Activated T-cell treated with anti-CD3 and anti-CD28 coated beads, Interleukin-2, amount 50 U/mL, for 72 hours (primary cell): ENCODE measurements around the gene DNM2. TPM values are rescaled to one million over a fixed set of nuclear protein-coding genes. Genes with fewer than 3 reads are reported as not detected.
A peak's percentile ranks its signal among the peaks of the same experiment; 100 is the strongest.

Experiments
- ATAC-seq, 2 donors: fragments of 150-1000 bp; cut with Tn5 transposase; replicated peaks in 1 of 2; 2 replicates each; pipeline ENCODE4 v1.10.0; 2021; ENCODE audit warnings: moderate library complexity in 2 of 2, mild to moderate bottlenecking in 1 of 2
- DNase-seq, 2 donors: peaks; one replicate each; pipeline ENCODE4 v3.0.0; 2021 to 2022; ENCODE audit warnings: mixed read lengths in 1 of 2
- H3K27ac Mint-ChIP-seq: one replicate; pipeline ENCODE4 v1.8.0; 2022; ENCODE audit warnings: mild to moderate bottlenecking, moderate library complexity, mixed read lengths
- H3K27me3 Mint-ChIP-seq: one replicate; pipeline ENCODE4 v1.8.0; 2022; ENCODE audit warnings: low read depth, mixed read lengths
- H3K36me3 Mint-ChIP-seq, 2 donors: one replicate each; pipeline ENCODE4 v1.8.0; 2022; ENCODE audit warnings: mixed read lengths in 2 of 2, mild to moderate bottlenecking in 1 of 2; ENCODE audit not compliant: insufficient read depth in 2 of 2
- H3K4me1 Mint-ChIP-seq: one replicate; pipeline ENCODE4 v1.8.0; 2022; ENCODE audit warnings: low read depth, mixed read lengths
- H3K4me3 Mint-ChIP-seq, 2 donors: one replicate each; pipeline ENCODE4 v1.8.0; 2022; ENCODE audit warnings: mild to moderate bottlenecking in 2 of 2, mixed read lengths in 2 of 2, moderate library complexity in 2 of 2
- H3K9me3 Mint-ChIP-seq, 2 donors: one replicate each; pipeline ENCODE4 v1.8.0; 2022; ENCODE audit warnings: mixed read lengths in 2 of 2
- total RNA-seq, 2 donors: library from RNA; stranded (reverse); gene quantifications; one replicate each; pipeline ENCODE4 v1.2.3, GENCODE V29; 2022

DNM2 gene
- total RNA-seq, 2 donors from 2014 or later, result 241 to 266 TPM

GRCh38 chr19:10796653-10797052 lies 78.8 kb downstream of the DNM2 start:
- Mint-ChIP-seq H3K4me1 (peaks cover 34% of the 10 kb centered on the region), H3K36me3 (peaks cover 2 to 19% of the 10 kb centered on the region in 2 donors), H3K4me3 (peak overlapping the region; percentile 89 to 90), H3K27me3 (no peaks in the 10 kb centered on the region), H3K27ac (peak overlapping the region; percentile 95), H3K9me3 (no peaks in the 10 kb centered on the region)
- ATAC-seq (no peak), DNase-seq (no peak)

GRCh38 chr19:10797078-10797477 lies 79.2 kb downstream of the DNM2 start:
- H3K27ac Mint-ChIP-seq, result peak overlapping the region; percentile 95
- peaks cover 34% of the 10 kb centered on the region for H3K4me1 Mint-ChIP-seq
- peak; percentile 36 to 47 for ATAC-seq
- DNase-seq, result peak in 1 of 2 donors; percentile 54
- H3K36me3 Mint-ChIP-seq, result peaks cover 3 to 18% of the 10 kb centered on the region in 2 donors
- H3K9me3 Mint-ChIP-seq, result no peaks in the 10 kb centered on the region
- peak overlapping the region; percentile 89 to 90 for H3K4me3 Mint-ChIP-seq
- H3K27me3 Mint-ChIP-seq, result no peaks in the 10 kb centered on the region

GRCh38 chr19:10797541-10798256 lies 79.8 kb downstream of the DNM2 start:
- Mint-ChIP-seq H3K4me1 (peaks cover 34% of the 10 kb centered on the region), H3K27me3 (no peaks in the 10 kb centered on the region), H3K27ac (peak overlapping the region; percentile 95)

GRCh38 chr19:10800488-10800887 lies 82.6 kb downstream of the DNM2 start:
- Mint-ChIP-seq H3K36me3 (peaks cover 11 to 22% of the 10 kb centered on the region in 2 donors), H3K9me3 (no peaks in the 10 kb centered on the region), H3K4me3 (peak overlapping the region in 1 of 2 donors; percentile 61), H3K27ac (peak overlapping the region; percentile 94), H3K4me1 (peaks cover 34% of the 10 kb centered on the region), H3K27me3 (no peaks in the 10 kb centered on the region)
- no peak for DNase-seq
- ATAC-seq, result no peak

More at GRCh38 chr19:10797541-10798256, 79.8 kb downstream of the DNM2 start:
- Mint-ChIP-seq H3K9me3 (no peaks in the 10 kb centered on the region), H3K36me3 (peaks cover 4 to 17% of the 10 kb centered on the region in 2 donors), H3K4me3 (peak overlapping the region; percentile 89 to 90)
- ATAC-seq (peak; percentile 93 to 95), DNase-seq (peak; percentile 94)

- H3K36me3 Mint-ChIP-seq, result peaks cover 9 to 19% of the 10 kb centered on the region in 2 donors
- no peak overlapping the region for H3K4me3 Mint-ChIP-seq
- DNase-seq (no peak), ATAC-seq (no peak)
- no peaks in the 10 kb centered on the region for H3K9me3 Mint-ChIP-seq
- H3K27me3 Mint-ChIP-seq, result no peaks in the 10 kb centered on the region
- H3K4me1 Mint-ChIP-seq, result peaks cover 27% of the 10 kb centered on the region
- no peak overlapping the region for H3K27ac Mint-ChIP-seq
These were observed 84.6 kb downstream of the DNM2 start for GRCh38 chr19:10802479-10802878.

DNA sequence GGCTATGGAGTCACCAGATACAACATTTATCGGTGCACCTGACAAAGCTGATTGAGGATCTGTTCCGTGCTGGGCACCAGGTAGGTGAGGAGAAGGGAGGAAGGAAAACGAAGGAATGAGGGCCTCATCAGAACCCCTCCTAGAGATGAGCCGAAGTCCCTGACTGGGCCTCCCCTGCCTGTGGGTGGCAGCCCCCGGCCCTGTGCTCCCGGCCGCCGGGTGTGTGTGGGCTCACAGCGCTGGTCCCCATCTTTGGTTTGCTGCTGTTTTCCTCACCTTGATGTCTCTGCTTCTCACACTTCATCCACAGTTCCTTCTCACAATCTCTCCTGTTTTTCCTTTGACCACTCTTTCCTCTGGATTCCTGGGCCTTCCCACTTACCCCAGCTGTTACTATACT lies 85.4 kb downstream of the DNM2 start:
- peaks cover 0 to under 1% of the 10 kb centered on the region in 2 donors for H3K9me3 Mint-ChIP-seq
- H3K27me3 Mint-ChIP-seq, result no peaks in the 10 kb centered on the region
- no peak overlapping the region for H3K4me3 Mint-ChIP-seq
- H3K4me1 Mint-ChIP-seq, result peaks cover 24% of the 10 kb centered on the region
- H3K27ac Mint-ChIP-seq, result no peak overlapping the region
- no peak for ATAC-seq
- no peak for DNase-seq
- peaks cover 9 to 21% of the 10 kb centered on the region in 2 donors for H3K36me3 Mint-ChIP-seq

- Mint-ChIP-seq H3K9me3 (peaks cover 0 to 6% of the 10 kb centered on the region in 2 donors), H3K27me3 (no peaks in the 10 kb centered on the region), H3K27ac (peak overlapping the region; percentile 34), H3K4me1 (peaks cover 21% of the 10 kb centered on the region), H3K4me3 (no peak overlapping the region), H3K36me3 (peaks cover 18 to 28% of the 10 kb centered on the region in 2 donors)
- DNase-seq (no peak), ATAC-seq (no peak)
These were observed 87.3 kb downstream of the DNM2 start for GRCh38 chr19:10805065-10805757.

- peaks cover 19% of the 10 kb centered on the region for H3K4me1 Mint-ChIP-seq
- ATAC-seq (no peak), DNase-seq (no peak)
- H3K4me3 Mint-ChIP-seq, result no peak overlapping the region
- peaks cover 0 to 6% of the 10 kb centered on the region in 2 donors for H3K9me3 Mint-ChIP-seq
- peaks cover 18 to 28% of the 10 kb centered on the region in 2 donors for H3K36me3 Mint-ChIP-seq
- no peaks in the 10 kb centered on the region for H3K27me3 Mint-ChIP-seq
- no peak overlapping the region for H3K27ac Mint-ChIP-seq
These were observed 87.9 kb downstream of the DNM2 start for GRCh38 chr19:10805758-10806247.

DNA sequence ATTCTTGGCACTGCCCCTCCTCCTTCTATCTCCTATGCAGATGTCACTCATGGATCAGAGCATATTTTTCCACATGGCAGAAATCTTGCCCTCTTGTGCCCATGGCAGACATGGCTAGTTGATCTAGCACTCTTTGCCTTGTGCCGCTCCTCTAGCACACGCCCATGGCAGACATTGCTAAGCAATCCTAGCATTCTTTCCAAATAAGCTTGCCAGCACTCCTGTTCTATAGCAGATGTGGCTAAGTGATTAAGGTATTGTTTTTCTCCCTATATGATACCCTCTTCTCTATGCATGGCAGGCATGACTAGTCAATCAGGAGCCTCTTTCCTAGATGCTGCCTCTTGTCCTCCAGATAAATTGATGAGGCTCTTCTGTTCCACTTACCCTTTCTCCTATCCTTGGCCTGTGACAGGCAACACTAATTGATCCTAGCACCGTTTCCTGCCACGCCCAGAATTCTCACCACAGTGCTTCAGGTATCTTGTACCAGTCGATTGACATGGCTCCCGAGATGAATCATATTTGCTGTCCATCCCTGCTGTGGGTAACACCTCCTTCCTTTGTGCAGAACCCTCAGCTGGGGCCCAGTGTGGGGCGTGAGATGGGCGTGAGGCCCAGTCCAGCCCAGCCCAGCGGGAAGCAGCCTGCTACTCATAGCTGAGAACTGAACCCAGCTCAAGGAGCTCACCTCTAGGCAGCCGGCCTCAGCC lies 91.2 kb downstream of the DNM2 start:
- peak overlapping the region; percentile 29 for H3K27ac Mint-ChIP-seq
- peak overlapping the region; percentile 10 to 22 for H3K4me3 Mint-ChIP-seq
- no peaks in the 10 kb centered on the region for H3K27me3 Mint-ChIP-seq
- peaks cover 16 to 24% of the 10 kb centered on the region in 2 donors for H3K36me3 Mint-ChIP-seq
- ATAC-seq (peak; percentile 57 to 78), DNase-seq (peak; percentile 46 to 66)
- H3K4me1 Mint-ChIP-seq, result peaks cover 38% of the 10 kb centered on the region
- peaks cover 0 to 6% of the 10 kb centered on the region in 2 donors for H3K9me3 Mint-ChIP-seq

DNA sequence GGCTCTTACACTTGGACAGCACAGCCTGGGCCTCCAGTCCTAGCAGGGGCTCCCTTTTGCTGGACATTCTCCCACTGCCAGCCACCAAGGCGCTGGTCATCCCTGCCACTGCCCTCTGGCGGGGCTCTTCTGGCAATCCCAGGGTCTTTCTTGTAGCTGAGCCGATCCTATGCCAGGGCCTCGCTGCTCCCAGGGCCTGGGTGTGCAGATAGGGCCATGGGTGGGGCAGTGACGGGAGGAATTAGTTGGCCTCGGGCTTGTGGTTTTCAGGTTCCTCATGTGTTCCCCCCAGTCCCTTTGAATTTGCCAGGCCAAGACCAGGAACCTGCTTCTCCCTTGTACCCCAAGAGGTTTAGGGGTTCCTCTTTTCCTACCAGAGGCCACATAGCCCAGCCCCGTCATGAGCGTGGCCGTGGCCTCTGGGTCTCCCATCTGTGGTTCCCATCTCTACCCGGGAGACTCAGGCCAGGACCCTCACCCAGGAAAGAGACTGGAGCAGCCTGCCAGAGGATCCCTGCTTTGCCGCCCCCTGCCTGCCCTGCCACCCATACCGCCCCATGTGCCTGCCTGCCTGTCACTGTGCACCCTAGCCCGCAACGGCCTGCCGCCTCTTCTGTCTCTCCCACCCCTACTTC lies 91.9 kb downstream of the DNM2 start:
- DNase-seq, result no peak
- peaks cover 0 to 6% of the 10 kb centered on the region in 2 donors for H3K9me3 Mint-ChIP-seq
- no peak overlapping the region for H3K4me3 Mint-ChIP-seq
- peaks cover 38% of the 10 kb centered on the region for H3K4me1 Mint-ChIP-seq
- H3K36me3 Mint-ChIP-seq, result peaks cover 14 to 23% of the 10 kb centered on the region in 2 donors
- H3K27ac Mint-ChIP-seq, result no peak overlapping the region
- no peaks in the 10 kb centered on the region for H3K27me3 Mint-ChIP-seq
- no peak for ATAC-seq

GRCh38 chr19:10811391-10812111 lies 93.7 kb downstream of the DNM2 start:
- ATAC-seq (no peak), DNase-seq (no peak)
- H3K27ac Mint-ChIP-seq, result peak overlapping the region; percentile 33

DNA sequence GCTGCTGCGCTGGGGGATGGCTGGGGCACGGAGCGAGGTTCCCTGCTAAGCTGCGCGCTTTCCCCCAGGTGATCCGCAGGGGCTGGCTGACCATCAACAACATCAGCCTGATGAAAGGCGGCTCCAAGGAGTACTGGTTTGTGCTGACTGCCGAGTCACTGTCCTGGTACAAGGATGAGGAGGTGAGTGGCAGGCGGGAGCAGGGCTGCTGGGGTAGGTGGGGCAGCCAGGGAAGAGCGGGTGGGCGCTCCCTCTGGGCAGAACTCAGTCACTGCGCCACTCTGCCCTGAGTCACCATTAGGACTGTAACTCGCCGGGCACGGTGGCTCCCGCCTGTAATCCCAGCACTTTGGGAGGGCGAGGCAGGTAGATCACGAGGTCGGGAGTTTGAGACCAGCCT lies 94.3 kb downstream of the DNM2 start:
- Mint-ChIP-seq H3K36me3 (peaks cover 9 to 22% of the 10 kb centered on the region in 2 donors), H3K27me3 (no peaks in the 10 kb centered on the region), H3K9me3 (peaks cover 0 to 6% of the 10 kb centered on the region in 2 donors), H3K4me1 (peaks cover 38% of the 10 kb centered on the region), H3K27ac (peak overlapping the region; percentile 95), H3K4me3 (no peak overlapping the region)
- ATAC-seq, result no peak
- no peak for DNase-seq

More at GRCh38 chr19:10811391-10812111, 93.7 kb downstream of the DNM2 start:
- peaks cover 0 to 6% of the 10 kb centered on the region in 2 donors for H3K9me3 Mint-ChIP-seq
- H3K36me3 Mint-ChIP-seq, result peaks cover 9 to 22% of the 10 kb centered on the region in 2 donors
- H3K27me3 Mint-ChIP-seq, result no peaks in the 10 kb centered on the region
- peaks cover 38% of the 10 kb centered on the region for H3K4me1 Mint-ChIP-seq
- H3K4me3 Mint-ChIP-seq, result no peak overlapping the region
